Dendritic cell treated with granulocyte-macrophage colony-stimulating factor and Interleukin-4, amounts not matched to agents 40 ng/mL and 50 ng/mL, for 4 days (primary cell): ENCODE measurements around the gene CCDC85C.

Experiments used
- H3K27ac Mint-ChIP-seq: one replicate; pipeline ENCODE4 v1.8.0; 2022; ENCODE audit warnings: mild to moderate bottlenecking, mixed read lengths
- H3K27me3 Mint-ChIP-seq: one replicate; pipeline ENCODE4 v1.8.0; 2022; ENCODE audit warnings: mild to moderate bottlenecking, mixed read lengths
- H3K36me3 Mint-ChIP-seq: one replicate; pipeline ENCODE4 v1.8.0; 2022; ENCODE audit warnings: low read depth, mixed read lengths
- H3K4me1 Mint-ChIP-seq: one replicate; pipeline ENCODE4 v1.8.0; 2022; ENCODE audit warnings: low read depth, mixed read lengths
- H3K4me3 Mint-ChIP-seq: one replicate; pipeline ENCODE4 v1.8.0; 2022; ENCODE audit warnings: mild to moderate bottlenecking, moderate library complexity, mixed read lengths
- H3K9me3 Mint-ChIP-seq: one replicate; pipeline ENCODE4 v1.8.0; 2022; ENCODE audit warnings: mixed read lengths
- intact Hi-C: fragments of 100-400 bp; cut with micrococcal nuclease; formaldehyde crosslinking; loops from one replicate; pipeline ENCODE4 v1.15.0; 2022

Gene CCDC85C

DNA sequence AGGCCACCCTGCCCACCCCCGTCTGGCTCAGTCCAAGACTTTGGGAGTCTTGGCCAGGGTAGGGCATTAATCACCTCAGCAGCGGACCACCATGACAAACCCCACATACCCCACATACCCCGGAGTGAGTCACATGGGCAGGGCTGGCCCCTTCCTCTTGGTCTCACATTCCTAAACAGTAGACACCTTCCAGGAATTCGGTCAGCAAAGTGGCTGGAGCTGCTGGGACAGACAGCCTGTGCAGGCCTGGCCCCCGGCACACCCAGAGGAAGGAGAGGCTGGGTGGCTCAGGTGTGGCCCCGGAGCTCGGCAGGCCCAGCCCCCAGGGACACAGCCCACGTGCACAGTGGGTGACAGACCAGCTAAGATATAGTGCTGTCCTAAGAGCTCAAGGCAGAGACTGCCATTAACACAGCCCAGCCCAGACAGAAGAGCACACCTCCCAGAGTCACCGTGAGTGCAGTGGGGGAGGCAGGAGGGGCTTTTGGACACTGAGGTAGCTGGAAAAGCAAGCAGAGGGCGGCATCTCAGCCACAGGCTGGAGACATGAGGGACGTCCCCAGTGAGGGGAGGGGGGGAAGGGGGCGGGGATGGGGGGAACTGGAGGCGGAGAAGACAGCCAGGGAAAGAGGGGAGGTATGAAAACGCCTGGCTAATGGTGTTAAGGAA lies 24.0 kb downstream of the CCDC85C start:
- no peaks in the 10 kb centered on the region for H3K36me3 Mint-ChIP-seq
- H3K27me3 Mint-ChIP-seq: no peaks in the 10 kb centered on the region
- H3K27ac Mint-ChIP-seq: no peak overlapping the region
- intact Hi-C loops: no loop called here
- no peaks in the 10 kb centered on the region for H3K9me3 Mint-ChIP-seq
- H3K4me1 Mint-ChIP-seq: no peaks in the 10 kb centered on the region
- H3K4me3 Mint-ChIP-seq: no peak overlapping the region

DNA sequence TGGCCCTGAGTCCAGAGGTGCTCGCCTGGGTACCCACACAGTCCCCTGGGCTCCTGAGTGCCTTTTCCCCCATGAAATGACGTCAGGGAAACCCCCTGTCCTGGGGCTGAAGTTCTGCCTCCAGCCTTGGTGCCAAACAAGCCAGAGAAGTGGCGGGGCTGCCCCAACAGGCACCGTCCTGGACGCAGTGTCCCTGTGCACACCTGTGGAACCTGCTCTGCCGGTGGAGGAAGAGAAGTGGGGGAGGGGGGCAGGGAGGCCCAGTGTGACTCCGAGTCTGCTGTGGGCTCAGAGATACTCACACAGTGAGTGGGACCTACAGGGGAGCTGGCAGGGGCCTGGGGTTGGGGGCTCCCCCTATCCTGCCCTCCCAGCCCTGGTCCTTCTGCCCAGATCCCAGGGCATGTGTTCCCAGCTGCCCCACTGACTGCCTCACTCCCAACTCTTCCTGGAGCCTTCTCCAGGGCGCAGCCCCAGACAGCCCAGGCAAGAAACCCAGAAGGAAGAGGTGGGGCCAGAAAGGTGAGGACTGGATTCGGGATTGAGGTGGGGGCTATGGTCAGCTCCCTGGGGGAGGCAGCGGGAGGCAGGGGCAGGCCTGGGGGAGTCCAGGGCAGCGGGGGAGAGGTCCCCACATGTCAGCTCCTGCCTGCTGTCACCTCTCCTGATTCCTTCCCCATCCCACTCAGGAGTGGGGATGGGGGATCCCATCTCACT lies 24.7 kb downstream of the CCDC85C start:
- Mint-ChIP-seq H3K27ac (no peak overlapping the region), H3K9me3 (no peaks in the 10 kb centered on the region), H3K27me3 (no peaks in the 10 kb centered on the region), H3K4me1 (no peaks in the 10 kb centered on the region), H3K36me3 (no peaks in the 10 kb centered on the region), H3K4me3 (no peak overlapping the region)
- intact Hi-C loops: no loop called here

DNA sequence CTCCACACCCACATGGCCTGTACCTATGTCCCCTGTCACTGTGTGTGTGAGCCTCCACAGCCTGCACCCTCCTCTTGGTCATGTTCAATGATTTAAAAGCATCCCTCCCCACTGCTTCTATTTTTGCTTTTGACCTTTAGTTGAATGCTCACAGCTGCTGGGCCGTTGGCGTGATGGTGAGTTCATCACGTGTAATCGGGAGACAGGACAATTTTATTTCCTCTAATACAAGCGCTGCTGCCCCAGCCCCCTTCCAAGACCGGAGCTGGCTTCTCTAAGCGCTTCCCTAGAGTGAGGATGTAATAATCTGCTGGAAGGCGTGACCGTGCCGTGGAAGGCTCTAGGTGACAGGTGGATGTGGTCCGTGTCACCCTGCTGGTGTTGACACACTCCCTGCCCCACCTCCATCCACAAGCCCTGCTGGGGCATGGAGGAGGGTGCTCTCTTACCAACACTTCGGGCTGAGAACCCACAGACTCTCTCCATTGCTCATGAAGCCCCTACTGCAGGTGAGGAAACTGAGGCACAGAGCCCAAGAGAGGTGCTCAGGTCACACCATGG lies 25.4 kb downstream of the CCDC85C start:
- H3K4me3 Mint-ChIP-seq: no peak overlapping the region
- H3K27me3 Mint-ChIP-seq: no peaks in the 10 kb centered on the region
- H3K27ac Mint-ChIP-seq: no peak overlapping the region
- H3K9me3 Mint-ChIP-seq: no peaks in the 10 kb centered on the region
- no peaks in the 10 kb centered on the region for H3K36me3 Mint-ChIP-seq
- no peaks in the 10 kb centered on the region for H3K4me1 Mint-ChIP-seq
- intact Hi-C loops: no loop called here

DNA sequence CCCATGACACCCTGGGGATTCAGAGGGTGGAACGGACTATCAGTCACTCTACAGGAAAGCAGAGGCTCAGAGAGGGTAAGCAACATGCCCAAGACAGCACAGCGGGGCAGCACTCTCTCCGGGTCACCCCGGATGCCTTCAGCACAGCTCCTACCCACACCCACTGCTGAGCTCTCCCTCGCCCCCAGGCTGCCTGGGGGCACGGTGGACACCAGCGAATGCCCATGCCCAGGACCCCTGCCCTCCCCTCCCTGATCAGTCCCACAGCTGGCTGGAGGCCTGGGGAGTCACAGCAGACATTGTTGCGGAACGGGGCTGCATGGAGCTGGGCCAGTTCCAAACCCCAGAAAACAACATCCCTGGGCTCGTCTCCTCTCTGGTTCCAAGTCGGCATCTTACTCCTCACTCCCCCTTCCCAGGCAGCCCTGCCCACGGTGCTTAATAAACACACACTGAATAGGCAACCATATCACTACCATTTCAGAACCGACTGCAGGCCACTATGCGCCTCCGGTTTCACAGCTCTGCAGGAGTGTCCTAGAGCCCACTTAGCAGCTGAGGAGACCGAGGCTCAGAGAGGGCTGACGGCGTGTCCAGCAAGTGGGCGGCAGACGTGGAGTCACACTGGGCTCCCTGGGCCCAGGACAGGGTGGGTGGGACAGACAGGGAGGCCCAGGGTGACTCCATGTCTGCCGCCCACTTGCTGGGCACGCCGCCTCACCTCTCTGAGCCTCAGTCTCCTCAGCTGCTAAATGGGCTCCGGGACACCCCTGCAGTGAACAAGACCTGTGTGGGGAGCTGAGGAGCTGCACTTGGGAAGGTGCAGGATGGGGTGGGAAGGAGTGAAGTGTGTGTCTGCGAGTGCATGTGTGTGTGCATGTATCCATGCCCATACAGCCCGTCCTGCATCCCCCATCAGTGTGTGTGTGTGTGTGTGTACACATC lies 27.0 kb downstream of the CCDC85C start:
- Mint-ChIP-seq H3K4me1 (no peaks in the 10 kb centered on the region), H3K36me3 (no peaks in the 10 kb centered on the region), H3K27ac (no peak overlapping the region), H3K4me3 (no peak overlapping the region), H3K27me3 (no peaks in the 10 kb centered on the region), H3K9me3 (no peaks in the 10 kb centered on the region)
- intact Hi-C loops: no loop called here

DNA sequence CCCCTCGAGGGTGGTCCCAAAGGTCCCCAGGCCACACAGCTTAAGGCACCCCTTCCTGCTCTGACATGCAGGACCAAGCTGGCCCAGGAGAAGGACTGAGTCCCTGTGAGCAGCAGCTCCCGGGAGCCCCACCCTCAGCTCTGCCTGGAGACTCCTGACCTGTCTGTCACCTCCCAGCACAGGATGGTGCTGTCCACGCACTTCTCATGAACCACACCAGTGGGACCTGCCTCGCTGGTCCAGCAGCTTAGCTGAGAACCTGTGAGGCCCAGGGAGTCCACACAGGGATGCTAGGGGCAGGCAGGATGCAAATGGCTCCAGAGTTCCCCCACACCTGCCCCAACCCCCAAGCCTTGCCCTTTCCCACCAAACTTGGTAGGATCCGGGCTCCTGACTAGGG lies 27.7 kb downstream of the CCDC85C start:
- Mint-ChIP-seq H3K4me1 (no peaks in the 10 kb centered on the region), H3K27ac (no peak overlapping the region), H3K36me3 (no peaks in the 10 kb centered on the region), H3K9me3 (no peaks in the 10 kb centered on the region), H3K4me3 (no peak overlapping the region), H3K27me3 (no peaks in the 10 kb centered on the region)
- intact Hi-C loops: no loop called here

DNA sequence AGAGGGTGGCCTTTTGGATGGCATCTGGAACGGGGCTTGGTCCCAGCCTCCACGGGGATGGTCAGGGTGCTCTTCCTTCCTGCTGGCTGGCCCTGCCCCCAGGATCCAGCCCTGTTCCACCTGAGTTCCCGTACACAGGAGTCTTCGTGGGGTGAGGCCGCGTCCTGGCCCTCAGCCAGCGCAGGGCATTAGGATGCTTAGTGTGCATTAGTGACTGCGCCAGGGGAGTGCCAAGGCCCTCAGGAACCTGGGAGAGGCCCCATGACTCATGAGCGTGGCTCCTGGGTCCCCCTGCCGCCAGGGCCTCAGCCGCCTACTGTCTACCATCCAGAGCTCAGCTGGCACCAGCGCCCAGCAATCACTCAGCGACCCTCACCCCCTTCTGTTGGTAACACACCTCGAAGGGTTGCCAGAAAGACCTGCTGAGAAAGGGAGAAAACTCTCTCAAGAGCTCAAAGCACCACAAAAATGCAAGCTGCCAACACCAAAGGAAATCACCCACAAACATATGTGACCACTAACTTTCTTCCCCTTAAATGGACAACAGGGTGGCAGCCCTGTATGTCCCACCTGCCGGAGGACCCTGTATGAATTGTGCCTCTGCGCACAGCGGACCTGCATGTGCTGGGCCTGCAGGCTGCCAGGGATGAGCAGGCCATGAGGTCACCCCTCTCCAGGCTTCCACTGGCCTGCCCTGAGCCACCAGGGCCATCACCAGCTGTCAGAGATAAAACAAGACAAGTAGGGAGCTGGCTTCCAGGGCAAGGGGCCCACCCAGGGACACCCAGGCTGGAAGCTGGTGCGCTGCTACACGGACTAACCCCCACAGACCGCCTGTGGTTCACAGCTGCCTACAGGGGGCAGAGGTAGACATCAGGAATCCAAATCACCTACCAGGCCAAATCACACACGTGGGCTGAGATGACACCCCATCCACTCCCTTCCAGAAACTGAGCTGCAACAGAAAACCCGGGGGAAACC lies 28.7 kb downstream of the CCDC85C start:
- Mint-ChIP-seq H3K4me3 (no peak overlapping the region), H3K4me1 (no peaks in the 10 kb centered on the region), H3K27ac (no peak overlapping the region), H3K27me3 (no peaks in the 10 kb centered on the region), H3K36me3 (no peaks in the 10 kb centered on the region), H3K9me3 (no peaks in the 10 kb centered on the region)
- intact Hi-C loops: no loop called here

DNA sequence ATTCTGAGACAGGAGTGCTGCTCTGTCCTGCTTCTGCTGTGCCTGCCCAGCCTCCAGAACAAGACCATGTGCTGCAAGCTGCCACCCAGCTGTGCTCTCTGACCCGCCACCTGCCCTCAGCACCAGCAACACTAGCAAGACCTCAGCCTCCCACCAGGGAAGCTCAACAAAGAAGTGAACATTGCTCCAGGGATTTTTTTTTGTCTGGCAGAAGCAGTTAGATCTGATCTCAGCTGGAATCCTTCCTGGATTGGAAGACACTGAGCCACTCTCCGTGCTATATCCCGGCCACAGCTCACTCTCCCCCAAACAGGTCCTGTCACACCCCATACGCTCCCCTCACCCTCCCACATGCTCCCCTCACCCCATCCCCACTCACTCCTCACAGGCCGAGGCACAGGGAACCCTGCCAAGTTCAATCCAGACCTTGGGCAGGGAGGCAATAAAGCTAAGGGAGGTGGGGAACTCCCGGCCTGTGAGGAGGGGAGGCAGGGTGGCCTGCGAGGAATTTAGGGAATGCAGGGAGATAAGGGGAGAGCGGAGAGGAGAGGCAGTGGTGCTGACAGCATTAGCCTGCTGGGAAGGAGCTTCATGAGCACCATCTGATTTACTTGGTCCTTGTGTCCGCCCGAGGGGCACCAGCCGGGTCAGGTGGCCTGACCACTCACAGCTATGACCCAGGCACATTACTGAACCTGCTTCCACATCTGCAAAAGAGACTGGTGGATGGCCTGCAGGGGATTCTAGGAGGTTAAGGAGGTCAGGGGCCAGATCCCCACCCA lies 29.7 kb downstream of the CCDC85C start:
- intact Hi-C loops: no loop called here
- no peak overlapping the region for H3K4me3 Mint-ChIP-seq
- H3K27me3 Mint-ChIP-seq: no peaks in the 10 kb centered on the region
- H3K36me3 Mint-ChIP-seq: no peaks in the 10 kb centered on the region
- no peak overlapping the region for H3K27ac Mint-ChIP-seq
- peaks cover 3% of the 10 kb centered on the region for H3K4me1 Mint-ChIP-seq
- H3K9me3 Mint-ChIP-seq: no peaks in the 10 kb centered on the region

DNA sequence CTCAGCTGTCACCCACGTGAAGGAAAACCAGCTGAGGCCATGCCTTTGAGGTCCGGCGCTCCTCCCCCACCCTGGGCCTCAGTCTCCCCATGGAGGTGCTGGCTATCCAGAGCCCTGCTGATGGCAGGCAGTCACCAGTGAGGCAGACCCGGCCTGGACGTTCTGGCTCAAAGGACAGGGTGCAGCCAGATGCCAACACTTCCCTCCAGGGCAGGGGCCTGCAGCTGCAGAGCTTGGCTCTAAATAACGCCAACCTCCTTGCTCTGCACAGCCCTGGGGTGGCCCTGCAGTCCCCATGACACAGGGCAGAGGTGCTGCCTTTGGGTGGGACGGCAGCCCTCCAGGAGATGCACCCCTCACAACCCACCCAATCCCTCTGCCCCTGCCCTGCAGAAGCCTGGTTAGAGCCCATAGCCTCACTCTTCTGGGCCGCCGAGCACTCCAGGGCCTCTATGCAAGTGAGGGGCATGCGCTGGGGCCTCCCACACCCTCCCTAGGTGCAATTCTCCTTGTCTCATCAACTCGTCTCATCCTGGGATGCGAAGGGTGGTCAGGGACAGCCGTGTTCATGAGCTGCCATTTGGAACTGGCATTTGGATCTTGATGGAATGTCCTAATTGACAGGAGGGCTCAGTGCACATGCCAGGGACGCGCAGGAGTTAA lies 30.4 kb downstream of the CCDC85C start:
- H3K27ac Mint-ChIP-seq: no peak overlapping the region
- intact Hi-C loops: no loop called here
- H3K36me3 Mint-ChIP-seq: no peaks in the 10 kb centered on the region
- H3K4me1 Mint-ChIP-seq: peaks cover 6% of the 10 kb centered on the region
- no peak overlapping the region for H3K4me3 Mint-ChIP-seq
- H3K27me3 Mint-ChIP-seq: peaks cover 2% of the 10 kb centered on the region
- H3K9me3 Mint-ChIP-seq: no peaks in the 10 kb centered on the region

DNA sequence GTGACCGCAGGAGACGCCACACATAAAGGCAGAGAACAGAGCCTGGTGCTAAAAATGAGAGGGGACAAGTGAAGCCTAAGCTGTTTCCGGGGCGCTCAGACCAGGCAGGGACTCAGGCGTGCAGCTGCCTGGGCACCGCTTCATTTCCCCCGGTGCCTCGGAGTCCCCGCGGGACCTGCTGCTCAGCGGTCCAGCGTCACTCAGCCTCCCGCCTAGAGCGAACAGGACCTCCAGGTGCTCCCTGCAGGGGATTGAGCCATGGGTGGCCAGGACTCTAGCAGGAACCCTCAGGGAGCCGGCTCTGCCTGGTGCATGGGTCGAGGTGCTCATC lies 31.0 kb downstream of the CCDC85C start:
- Mint-ChIP-seq H3K4me3 (no peak overlapping the region), H3K9me3 (no peaks in the 10 kb centered on the region), H3K36me3 (no peaks in the 10 kb centered on the region), H3K27ac (no peak overlapping the region), H3K27me3 (peaks cover 2% of the 10 kb centered on the region), H3K4me1 (peaks cover 6% of the 10 kb centered on the region)
- intact Hi-C loops: no loop called here

DNA sequence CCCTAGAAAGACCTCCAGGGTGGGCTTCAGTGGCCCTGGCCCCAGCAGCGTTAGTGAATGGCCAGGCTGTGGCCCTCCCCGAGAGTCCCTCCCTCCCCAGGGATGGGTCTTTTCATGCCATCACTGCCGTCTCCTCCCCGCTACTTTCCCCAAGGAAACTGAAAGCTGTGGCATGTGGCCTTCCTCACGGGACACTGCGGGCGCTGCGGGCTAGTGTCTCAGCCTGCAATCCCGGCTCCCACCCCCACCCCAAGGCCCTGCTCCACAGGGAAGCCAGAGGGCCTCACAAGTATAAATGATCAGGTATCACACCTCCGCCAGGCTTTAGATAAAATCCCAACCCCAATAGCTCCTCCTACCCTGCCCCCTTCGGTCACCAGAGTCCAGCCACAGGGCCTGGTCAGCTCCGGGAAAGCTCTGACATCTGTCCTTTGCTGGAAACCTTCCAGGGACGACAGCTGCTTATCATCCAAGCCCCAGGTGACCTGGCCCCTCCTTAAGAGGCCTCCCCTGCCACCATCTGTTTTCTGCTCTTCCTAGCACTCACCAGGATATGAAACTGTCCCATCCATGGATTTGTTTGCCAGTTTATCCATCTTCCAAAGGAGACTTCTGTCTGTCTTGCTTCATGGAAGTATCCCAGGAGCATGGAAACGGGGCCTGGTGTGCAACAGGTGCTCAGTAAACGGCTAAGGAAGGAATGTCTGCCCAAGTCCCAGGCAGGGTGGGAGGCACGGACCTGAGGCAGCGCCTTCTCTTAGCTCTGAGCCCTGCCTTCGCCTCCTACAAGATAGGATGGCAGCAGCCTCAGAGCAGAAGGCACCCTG lies 31.6 kb downstream of the CCDC85C start:
- Mint-ChIP-seq H3K9me3 (no peaks in the 10 kb centered on the region), H3K27me3 (peaks cover 2% of the 10 kb centered on the region), H3K36me3 (no peaks in the 10 kb centered on the region), H3K4me1 (peaks cover 6% of the 10 kb centered on the region), H3K27ac (no peak overlapping the region), H3K4me3 (no peak overlapping the region)
- intact Hi-C loops: no loop called here

DNA sequence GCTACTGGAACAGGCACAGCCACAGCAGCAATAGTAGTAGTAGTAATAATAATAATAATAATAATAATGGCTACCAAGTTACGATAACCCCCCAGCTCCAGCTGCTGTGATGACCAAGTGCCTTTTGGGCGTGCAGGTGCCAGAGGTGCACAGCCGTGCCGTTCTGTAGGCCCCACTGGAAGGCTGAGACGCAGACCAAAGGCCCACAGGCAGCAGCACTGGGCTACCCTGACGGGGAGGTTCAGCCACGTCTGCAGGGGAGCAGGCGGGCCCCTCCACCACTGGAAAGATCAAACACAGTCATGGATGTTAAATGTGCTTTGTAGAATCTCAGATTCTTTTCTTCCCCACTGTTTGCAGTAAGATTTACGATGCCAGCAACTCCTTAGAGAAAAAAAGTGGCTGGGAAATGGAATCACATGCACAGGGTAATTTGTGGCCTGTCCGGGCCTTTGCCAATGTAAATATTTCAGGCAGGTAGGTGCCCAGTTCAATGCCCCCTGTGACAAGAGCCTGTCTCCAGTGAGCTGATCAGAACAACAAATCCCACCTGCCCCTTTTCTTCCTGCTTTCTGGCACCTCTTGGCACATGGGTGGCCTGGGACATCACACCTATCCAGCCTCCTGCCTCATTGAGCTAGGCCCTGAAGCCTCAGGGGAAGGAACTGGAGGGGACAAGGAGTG lies 32.6 kb downstream of the CCDC85C start:
- H3K9me3 Mint-ChIP-seq: no peaks in the 10 kb centered on the region
- peaks cover 2% of the 10 kb centered on the region for H3K27me3 Mint-ChIP-seq
- no peaks in the 10 kb centered on the region for H3K36me3 Mint-ChIP-seq
- peaks cover 6% of the 10 kb centered on the region for H3K4me1 Mint-ChIP-seq
- intact Hi-C loops: no loop called here
- H3K27ac Mint-ChIP-seq: no peak overlapping the region
- H3K4me3 Mint-ChIP-seq: no peak overlapping the region
